Measurements from ENCODE around the gene APOL5. TPM values are rescaled to one million over a fixed set of nuclear protein-coding genes. Genes with fewer than 3 reads are reported as not detected.

APOL5 gene
- total and polyA plus RNA-seq, 12 donors: 0.06 TPM; not detected in 11

GRCh38 chr22:35726398-35726797, 8.7 kb downstream of the APOL5 start:
- Histone ChIP-seq H3K27ac (no peak overlapping the region), H3K4me1 (no peaks in the 10 kb centered on the region), H3K4me3 (no peak overlapping the region), H3K9me3 (no peaks in the 10 kb centered on the region), H3K27me3 (no peaks in the 10 kb centered on the region), H3K36me3 (no peaks in the 10 kb centered on the region)
- DNase-seq: no peak
- intact Hi-C loops (cut with DNase I): no loop called here
- WGBS, 2 donors: 82 to 92% methylated on average over 6 of the region's 6 CpGs
- no peak for ATAC-seq
- TF ChIP-seq CTCF (IDR thresholded peaks at IDR 0.05): no peak

- no peak for ATAC-seq
- intact Hi-C loops (cut with DNase I): no loop called here
- Histone ChIP-seq H3K36me3 (no peaks in the 10 kb centered on the region), H3K27me3 (no peaks in the 10 kb centered on the region), H3K9me3 (no peaks in the 10 kb centered on the region), H3K27ac (no peak overlapping the region), H3K4me1 (no peaks in the 10 kb centered on the region), H3K4me3 (no peak overlapping the region)
- 85 to 91% methylated on average over 15 of the region's 15 CpGs for WGBS, 2 donors
- no peak for DNase-seq
- TF ChIP-seq CTCF (IDR thresholded peaks at IDR 0.05): no peak
Observed at GRCh38 chr22:35726933-35727332, 9.3 kb downstream of the APOL5 start.

GRCh38 chr22:35727436-35727835, 9.8 kb downstream of the APOL5 start:
- TF ChIP-seq CTCF (IDR thresholded peaks at IDR 0.05): peak in 2 of 9 donors; percentile 10 to 17
- no peak for DNase-seq

GRCh38 chr22:35728639-35729308, 11.1 kb downstream of the APOL5 start:
- ATAC-seq (no peak), DNase-seq (no peak)
- Histone ChIP-seq H3K27me3 (no peaks in the 10 kb centered on the region), H3K27ac (no peak overlapping the region), H3K4me1 (peaks cover 0 to 9% (median 0%) of the 10 kb centered on the region in 9 donors), H3K4me3 (no peak overlapping the region), H3K9me3 (no peaks in the 10 kb centered on the region), H3K36me3 (no peaks in the 10 kb centered on the region)
- intact Hi-C loops (cut with DNase I): no loop called here
- TF ChIP-seq CTCF (IDR thresholded peaks at IDR 0.05): no peak
- 84 to 92% methylated on average over 12 of the region's 12 CpGs for WGBS, 2 donors

More at GRCh38 chr22:35727436-35727835, 9.8 kb downstream of the APOL5 start:
- H3K27me3 ChIP-seq: no peaks in the 10 kb centered on the region
- H3K9me3 ChIP-seq: no peaks in the 10 kb centered on the region
- no peak overlapping the region for H3K4me3 ChIP-seq
- WGBS, 2 donors: 35 to 41% methylated on average over 11 of the region's 11 CpGs
- no peak overlapping the region for H3K27ac ChIP-seq
- no peaks in the 10 kb centered on the region for H3K4me1 ChIP-seq
- ATAC-seq: peak in 2 of 8 donors; percentile 50 to 55
- intact Hi-C loops (cut with DNase I): no loop called here
- H3K36me3 ChIP-seq: no peaks in the 10 kb centered on the region

Measured in heart right ventricle (tissue), 16 donors.